Hepatocyte (in vitro differentiated cells): ENCODE measurements around the gene SIGLEC9.

Experiments
- CTCF ChIP-seq: fragments of 200-600 bp; sonication (generic); IDR thresholded peaks from 2 replicates; pipeline ENCODE4 v1.5.1; 2016; ENCODE audit warnings: antibody characterized with exemption, mild to moderate bottlenecking; ENCODE audit not compliant: poor library complexity
- EZH2 ChIP-seq: fragments of 200-600 bp; sonication (generic); IDR thresholded peaks from 2 replicates; pipeline ENCODE4 v1.6.1; 2016; ENCODE audit warnings: antibody characterized with exemption, mild to moderate bottlenecking, borderline replicate concordance
- EZH2phosphoT487 ChIP-seq: fragments of 200-600 bp; sonication (generic); IDR thresholded peaks from one replicate; pipeline ENCODE4 v1.6.1; 2018; ENCODE audit warnings: antibody characterized with exemption, mild to moderate bottlenecking, low read depth, moderate library complexity; ENCODE audit not compliant: unreplicated experiment, severe bottlenecking

GRCh38 chr19:51179256-51179655 lies 54.5 kb downstream of the SIGLEC9 start:
- TF ChIP-seq CTCF: no peak
- TF ChIP-seq EZH2: no peak
- no peak for TF ChIP-seq EZH2phosphoT487
